ENCODE data around the gene KLF16. TPM values are rescaled to one million over a fixed set of nuclear protein-coding genes. Genes with fewer than 3 reads are reported as not detected.

KLF16 gene
- polyA plus RNA-seq, 3 donors = 0.51 to 23.3 (median 0.67) TPM

- under 1% methylated on average over 29 of the region's 48 CpGs for WGBS (ENCODE audit: insufficient coverage)
- Histone ChIP-seq H2AFZ (ENCODE audit: insufficient read depth, low read depth, low read length, poor library complexity, severe bottlenecking) (peak within 1 kb of the TSS; percentile 81), H3K4me1 (ENCODE audit: control insufficient read depth in 1 of 2, insufficient read depth in 2 of 2, low read length in 2 of 2) (peaks cover 19 to 26% of the 10 kb centered on the region in 2 donors), H4K20me1 (ENCODE audit: insufficient read depth, low read length) (peaks cover 19% of the 10 kb centered on the region), H3K9ac (ENCODE audit: insufficient read depth, low read length, poor library complexity, severe bottlenecking) (peak within 1 kb of the TSS; percentile 71), H3K36me3 (replicated peaks in 1 of 2; ENCODE audit: control insufficient read depth in 1 of 2, insufficient read depth in 2 of 2, low read length in 2 of 2) (peaks cover 19% of the 10 kb centered on the region in 2 donors), H3K79me2 (ENCODE audit: insufficient read depth, low read length) (no peaks in the 10 kb centered on the region), H3K27ac (ENCODE audit: low read depth in 1 of 2, low read length in 2 of 2) (peak within 1 kb of the TSS; percentile 82 to 87), H3K27me3 (ENCODE audit: control insufficient read depth in 2 of 2, insufficient read depth in 2 of 2, low read length in 2 of 2) (no peaks in the 10 kb centered on the region), H3K4me3 (replicated peaks in 1 of 3; ENCODE audit: low read depth in 2 of 3, low read length in 3 of 3) (peak within 1 kb of the TSS; percentile 60 to 72 (median 63)), H3K4me2 (replicated peaks; ENCODE audit: extremely low read depth, low read length, poor library complexity, severe bottlenecking) (peak within 1 kb of the TSS; percentile 69), H3K9me3 (replicated peaks in 1 of 2; ENCODE audit: control insufficient read depth in 1 of 2, insufficient read depth in 1 of 2, low read length in 2 of 2) (no peaks in the 10 kb centered on the region)
- H3K9me3 Mint-ChIP-seq = no peaks in the 10 kb centered on the region
- intact Hi-C loops (cut with micrococcal nuclease) = loop anchor here in 1 of 2 donors (5.0 kb wide), 1 partner anchor 245 kb away; the partner anchor contains the start of gene MEX3D
- H3K27me3 Mint-ChIP-seq (ENCODE audit: low read depth in 3 of 3) = no peaks in the 10 kb centered on the region
- H3K27ac Mint-ChIP-seq = peak within 1 kb of the TSS; percentile 94 to 99 (median 98)
- TF ChIP-seq CTCF (IDR thresholded peaks at IDR 0.05) = peak; percentile 19
- no peak for DNase-seq
- H3K36me3 Mint-ChIP-seq = peaks cover 18 to 34% of the 10 kb centered on the region in 2 donors
- peaks cover 16% of the 10 kb centered on the region for H3K4me1 Mint-ChIP-seq
- H3K4me3 Mint-ChIP-seq = peak within 1 kb of the TSS; percentile 97 to 98
Measured at GRCh38 chr19:1811942-1812425, 51.4 kb downstream of the KLF16 start, which contains the start of gene ATP8B3. ATP8B3 (minus strand) TSS chr19:1812276; CDS start chr19:1811736, 540 bp downstream.

GRCh38 chr19:1811472-1811894 is 51.9 kb downstream of the KLF16 start:
- TF ChIP-seq CTCF (IDR thresholded peaks at IDR 0.05) = no peak
- H3K79me2 ChIP-seq (ENCODE audit: insufficient read depth, low read length) = no peaks in the 10 kb centered on the region
- WGBS (ENCODE audit: insufficient coverage) = 21% methylated on average over 12 of the region's 13 CpGs
- H3K27me3 ChIP-seq (ENCODE audit: control insufficient read depth in 2 of 2, insufficient read depth in 2 of 2, low read length in 2 of 2) = no peaks in the 10 kb centered on the region
- peaks cover 15% of the 10 kb centered on the region for H4K20me1 ChIP-seq (ENCODE audit: insufficient read depth, low read length)
- Mint-ChIP-seq H3K27me3 (ENCODE audit: low read depth in 3 of 3) (no peaks in the 10 kb centered on the region), H3K4me3 (peak overlapping the region; percentile 76 to 97), H3K27ac (peak overlapping the region in 6 of 7 donors; percentile 42 to 98 (median 70)), H3K36me3 (peaks cover 13 to 33% of the 10 kb centered on the region in 2 donors), H3K9me3 (no peaks in the 10 kb centered on the region), H3K4me1 (peaks cover 16% of the 10 kb centered on the region)
- H2AFZ ChIP-seq (ENCODE audit: insufficient read depth, low read depth, low read length, poor library complexity, severe bottlenecking) = peak overlapping the region; percentile 81
- peak; percentile 41 to 77 (median 65) for DNase-seq
- H3K9me3 ChIP-seq (replicated peaks in 1 of 2; ENCODE audit: control insufficient read depth in 1 of 2, insufficient read depth in 1 of 2, low read length in 2 of 2) = no peaks in the 10 kb centered on the region
- peak overlapping the region in 1 of 2 donors; percentile 53 for H3K27ac ChIP-seq (ENCODE audit: low read depth in 1 of 2, low read length in 2 of 2)
- peaks cover 14% of the 10 kb centered on the region in 2 donors for H3K36me3 ChIP-seq (replicated peaks in 1 of 2; ENCODE audit: control insufficient read depth in 1 of 2, insufficient read depth in 2 of 2, low read length in 2 of 2)
- intact Hi-C loops (cut with micrococcal nuclease) = loop anchor here in 1 of 2 donors (5.0 kb wide), 1 partner anchor 244 kb away; the partner anchor contains the start of gene MEX3D
- peak overlapping the region; percentile 60 to 72 (median 63) for H3K4me3 ChIP-seq (replicated peaks in 1 of 3; ENCODE audit: low read depth in 2 of 3, low read length in 3 of 3)
- peaks cover 19 to 26% of the 10 kb centered on the region in 2 donors for H3K4me1 ChIP-seq (ENCODE audit: control insufficient read depth in 1 of 2, insufficient read depth in 2 of 2, low read length in 2 of 2)
- H3K9ac ChIP-seq (ENCODE audit: insufficient read depth, low read length, poor library complexity, severe bottlenecking) = peak overlapping the region; percentile 71
- peak overlapping the region; percentile 69 for H3K4me2 ChIP-seq (replicated peaks; ENCODE audit: extremely low read depth, low read length, poor library complexity, severe bottlenecking)
